Stimulated activated CD8-positive, alpha-beta memory T cell treated with anti-CD3 and anti-CD28 coated beads, Interleukin-7, amount 100 ng/mL, for 48 hours (primary cell): ENCODE measurements around the gene PHC2.

Source experiments
- DNase-seq, 2 donors: peaks; one replicate each; pipeline ENCODE4 v3.0.0-alpha.2; 2020; ENCODE audit warnings: low read depth in 1 of 2; ENCODE audit errors: extremely low read depth in 1 of 2

Gene PHC2

GRCh38 chr1:33276573-33277298, 154.2 kb downstream of the PHC2 start:
- no peak for DNase-seq

GRCh38 chr1:33275706-33276572, 155.0 kb downstream of the PHC2 start:
- DNase-seq: no peak

- DNase-seq: no peak
Measured at GRCh38 chr1:33275195-33275594, 155.7 kb downstream of the PHC2 start.

DNA sequence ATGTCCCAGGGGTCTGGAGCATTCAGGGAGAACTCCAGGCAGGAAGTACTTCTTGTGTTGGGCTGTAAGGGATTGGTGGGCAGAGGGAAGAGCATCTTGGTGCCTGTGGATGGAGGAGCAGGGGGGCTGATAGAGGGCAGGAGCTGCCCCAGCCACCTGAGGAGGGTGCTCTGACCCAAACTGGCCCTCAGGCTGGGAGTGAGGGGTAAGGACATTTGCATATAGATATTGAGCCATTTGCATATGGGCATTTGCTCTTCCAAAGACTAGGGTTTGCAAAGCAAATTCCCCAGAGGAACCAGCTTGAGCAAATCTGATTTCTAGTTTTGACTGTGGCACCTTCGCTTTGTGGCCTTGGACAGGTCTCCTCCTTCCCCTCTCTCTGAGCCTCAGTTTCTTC, 156.4 kb downstream of the PHC2 start:
- DNase-seq: no peak

GRCh38 chr1:33273961-33274371, 156.9 kb downstream of the PHC2 start:
- DNase-seq: no peak
